GM12878 (cell line): ENCODE measurements around the gene FOXB1. TPM values are rescaled to one million over a fixed set of nuclear protein-coding genes. Genes with fewer than 3 reads are reported as not detected.

Source experiments
- ATAC-seq: fragments of 200-7000 bp; cut with Tn5 transposase; 3 replicates; pipeline ENCODE4 v1.9.1; 2020; ENCODE audit warnings: mild to moderate bottlenecking, moderate library complexity
- BruUV-seq: library from RNA; stranded (reverse); fragments of 400-500 nt; replicated peaks from 2 replicates; lab custom pipeline; 2021; lab: Mats Ljungman, UMichigan
- CTCF ChIA-PET: fragments of 300-600 bp; sonication (Branson Sonifier 250); formaldehyde crosslinking; extraction: SDS; loops from one replicate; lab custom pipeline; 2021; ENCODE audit warnings: inconsistent platforms; lab: Yijun Ruan, JAX
- POLR2A ChIA-PET: fragments of 350-600 bp; formaldehyde crosslinking; extraction: SDS; loops from one replicate; lab custom pipeline; 2021; ENCODE audit warnings: inconsistent platforms; lab: Charles Lee
- RAD21 ChIA-PET: fragments of 300-600 bp; sonication (Branson Sonifier 250); formaldehyde crosslinking; loops from one replicate; lab custom pipeline; 2023; ENCODE audit warnings: antibody characterized with exemption; ENCODE audit not compliant: unreplicated experiment; lab: Charles Lee
- SMC1A ChIA-PET: fragments of 300-600 bp; sonication (Branson Sonifier 250); formaldehyde crosslinking; loops from one replicate; lab custom pipeline; 2023; ENCODE audit not compliant: unreplicated experiment, uncharacterized antibody; lab: Charles Lee
- DNase-seq: peaks from one replicate; pipeline ENCODE4 v3.0.0-alpha.2; 2011; ENCODE audit warnings: low read depth, low spot score
- FAIRE-seq: peaks from 3 replicates; lab custom pipeline; 2011; peaks lifted over from hg19 to GRCh38; lab: Jason Lieb, UNC
- H2AFZ ChIP-seq: 2 replicates; pipeline ENCODE4 v1.6.0; 2011; ENCODE audit warnings: low read depth, low read length, control low read depth; ENCODE audit not compliant: control insufficient read depth
- H3K27ac ChIP-seq: 2 replicates; pipeline ENCODE4 v1.5.1; 2011; ENCODE audit warnings: control low read depth; ENCODE audit not compliant: control insufficient read depth, insufficient read depth
- H3K27me3 ChIP-seq, 2 experiments: replicated peaks in 1 of 2; 2 replicates each; pipeline versions ENCODE4 v1.6.0 to v1.6.1; 2011; ENCODE audit warnings: low read length in 1 of 2; ENCODE audit not compliant: control insufficient read depth in 2 of 2, insufficient read depth in 2 of 2
- H3K36me3 ChIP-seq, 2 experiments: 2 replicates each; pipeline ENCODE4 v1.5.1; 2011; ENCODE audit warnings: low read length in 1 of 2; ENCODE audit not compliant: control insufficient read depth in 2 of 2, insufficient read depth in 2 of 2
- H3K4me1 ChIP-seq: 2 replicates; pipeline ENCODE4 v1.6.1; 2011; ENCODE audit warnings: mild to moderate bottlenecking, low read length, moderate library complexity, mixed read lengths; ENCODE audit not compliant: control insufficient read depth, insufficient read depth
- H3K4me2 ChIP-seq: 2 replicates; pipeline ENCODE4 v1.6.0; 2011; ENCODE audit warnings: control low read depth; ENCODE audit not compliant: control insufficient read depth, insufficient read depth
- H3K4me3 ChIP-seq: fragments of 200-600 bp; sonication (generic); 2 replicates; pipeline ENCODE4 v1.5.1; 2016
- H3K79me2 ChIP-seq: 2 replicates; pipeline ENCODE4 v1.6.0; 2011; ENCODE audit warnings: low read length; ENCODE audit not compliant: control insufficient read depth, insufficient read depth
- H3K9ac ChIP-seq: 2 replicates; pipeline ENCODE4 v1.8.0; 2011; ENCODE audit warnings: low read length, control low read depth, mixed read lengths; ENCODE audit not compliant: control insufficient read depth, insufficient read depth
- H3K9me3 ChIP-seq: replicated peaks from 3 replicates; pipeline ENCODE4 v1.5.1; 2011; ENCODE audit warnings: mild to moderate bottlenecking, low read length; ENCODE audit not compliant: control insufficient read depth, insufficient read depth
- H4K20me1 ChIP-seq: 2 replicates; pipeline ENCODE4 v1.6.0; 2011; ENCODE audit not compliant: control insufficient read depth, insufficient read depth
- ASH2L ChIP-seq: fragments of 300-600, 200-600 bp; sonication (generic); IDR thresholded peaks from 2 replicates; pipeline ENCODE4 v1.6.1; 2017; ENCODE audit warnings: low read depth, mild to moderate bottlenecking, borderline replicate concordance
- EZH2 ChIP-seq: IDR thresholded peaks from 2 replicates; pipeline ENCODE4 v1.6.1; 2012; ENCODE audit warnings: low read depth, mild to moderate bottlenecking, control low read depth, inconsistent platforms, low read length, borderline replicate concordance; ENCODE audit not compliant: control insufficient read depth
- FOXK2 ChIP-seq: fragments of 450-650 bp; IDR thresholded peaks from 2 replicates; pipeline ENCODE4 v1.6.1; 2017; ENCODE audit warnings: mild to moderate bottlenecking, moderate library complexity
- NRF1 ChIP-seq: conservative IDR thresholded peaks from 2 replicates; pipeline ENCODE4 v1.6.1; 2011; ENCODE audit warnings: mild to moderate bottlenecking, low read depth, low read length, improper control_type of control experiment
- RB1 ChIP-seq: fragments of 450-650 bp; formaldehyde crosslinking; IDR thresholded peaks from 2 replicates; pipeline ENCODE4 v1.6.1; 2017; ENCODE audit warnings: mild to moderate bottlenecking, borderline replicate concordance
- RFX5 ChIP-seq: IDR thresholded peaks from 2 replicates; pipeline ENCODE4 v1.6.1; 2011; ENCODE audit warnings: low read depth, low read length, improper control_type of control experiment
- STAT3 ChIP-seq: IDR thresholded peaks from 2 replicates; pipeline ENCODE4 v1.6.1; 2011; ENCODE audit warnings: low read depth, low read length, improper control_type of control experiment
- WGBS: methylation state at CpG from one replicate; pipeline ENCODE4 v1.1.6; 2016; ENCODE audit warnings: low lambda C conversion rate; ENCODE audit not compliant: insufficient replicate concordance, insufficient coverage; ENCODE audit errors: missing lambda C conversion rate; 5-methylcytosine and 5-hydroxymethylcytosine counted together
- in situ Hi-C: fragments of 300-500 bp; cut with MboI; formaldehyde crosslinking; loops from 9 replicates; pipeline ENCODE4 v1.14.3; 2018; ENCODE audit warnings: mixed read lengths
- intact Hi-C: fragments of 100-400 bp; cut with micrococcal nuclease; formaldehyde crosslinking; loops from one replicate; pipeline ENCODE4 v1.14.2; 2022; ENCODE audit not compliant: unreplicated experiment
- polyA plus RNA-seq, 11 experiments: library from polyadenylated mRNA; depleted of rRNA in 4 of 11; unstranded in 6 of 11; stranded (reverse) in 5 of 11; fragments of >200 nt; fragmentation: Nextera tagmentation in 4 of 11; fragmentation: Illumina TruSeq in 1 of 11; extraction: Ambion mirVana in 4 of 11; extraction: Trizol in 1 of 11; gene quantifications; 1 replicate in 1 of 11; 2 replicates in 10 of 11; pipeline versions ENCODE4 v1.2.1 to v1.2.3, GENCODE V29; 2011 to 2016; ENCODE audit warnings: inconsistent platforms in 2 of 11, missing spikeins in 2 of 11, low read depth in 1 of 11
- total RNA-seq, 4 experiments: library from RNA; depleted of rRNA in 3 of 4; stranded (reverse); fragments of >200 nt in 3 of 4; fragmentation: Illumina TruSeq in 1 of 4; extraction: Trizol in 1 of 4; gene quantifications; 2 replicates each; pipeline versions ENCODE4 v1.2.1 to v1.2.3, GENCODE V29; 2013 to 2021
- TF ChIP-seq, protein P1 (sequence below): fragments of 450-650 bp; IDR thresholded peaks from 2 replicates; pipeline ENCODE4 v1.6.1; 2016; ENCODE audit warnings: mild to moderate bottlenecking, moderate library complexity, borderline replicate concordance
- TF ChIP-seq, protein P2 (sequence below): IDR thresholded peaks from 2 replicates; pipeline ENCODE4 v1.6.1; 2012; ENCODE audit warnings: low read depth, low read length, improper control_type of control experiment
- TF ChIP-seq, protein P3 (sequence below): fragments of 450-650 bp; formaldehyde crosslinking; IDR thresholded peaks from 2 replicates; pipeline ENCODE4 v1.4.0; 2020; ENCODE audit warnings: mild to moderate bottlenecking, moderate library complexity

The FOXB1 gene
- total and polyA plus RNA-seq, 10 of the 15 experiments (the other 5 are each of a cell fraction or from before 2014, with no cell fraction given): not detected

DNA sequence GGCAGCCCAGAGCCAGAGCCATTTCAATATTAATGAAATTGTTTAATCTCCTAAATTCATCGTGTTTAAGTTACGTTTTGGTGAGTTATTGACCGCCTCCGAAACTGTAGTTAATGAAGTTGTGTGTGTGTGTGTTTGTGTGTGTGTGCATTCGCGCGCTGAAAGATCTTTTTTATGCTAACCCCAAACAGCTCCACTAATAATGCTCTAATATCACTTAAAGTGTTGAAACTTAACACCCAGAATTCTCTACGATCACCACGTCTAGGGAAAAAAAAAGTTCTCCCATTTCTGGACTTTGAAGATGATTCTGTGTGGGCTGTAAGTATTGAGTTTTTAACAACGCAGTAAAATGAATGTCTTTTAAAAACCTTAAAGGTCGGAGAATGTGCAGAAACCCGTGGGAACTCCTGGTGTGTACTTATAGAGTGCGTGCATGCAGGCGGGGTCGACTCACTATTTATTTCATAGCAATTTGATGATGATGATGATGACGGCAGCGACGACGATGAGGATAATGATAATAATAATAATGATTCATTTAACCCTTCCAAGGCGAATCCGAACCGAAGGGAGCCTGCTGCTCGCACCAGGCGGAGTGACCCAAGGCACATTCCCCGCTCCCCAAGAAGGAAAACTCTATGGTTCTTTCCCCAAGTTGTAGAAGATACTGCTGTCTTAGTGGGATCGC, 1.4 kb upstream of the FOXB1 start:
- Histone ChIP-seq H3K4me3 (no peak overlapping the region), H3K27ac (no peak overlapping the region), H3K9ac (no peak overlapping the region)
- 56% methylated on average over 26 of the region's 26 CpGs for WGBS
- DNase-seq: no peak
- RAD21 ChIA-PET: no interaction called here
- in situ Hi-C loops: no loop called here
- ATAC-seq: no peak
- FAIRE-seq: no peak
- TF ChIP-seq, protein P1, sequence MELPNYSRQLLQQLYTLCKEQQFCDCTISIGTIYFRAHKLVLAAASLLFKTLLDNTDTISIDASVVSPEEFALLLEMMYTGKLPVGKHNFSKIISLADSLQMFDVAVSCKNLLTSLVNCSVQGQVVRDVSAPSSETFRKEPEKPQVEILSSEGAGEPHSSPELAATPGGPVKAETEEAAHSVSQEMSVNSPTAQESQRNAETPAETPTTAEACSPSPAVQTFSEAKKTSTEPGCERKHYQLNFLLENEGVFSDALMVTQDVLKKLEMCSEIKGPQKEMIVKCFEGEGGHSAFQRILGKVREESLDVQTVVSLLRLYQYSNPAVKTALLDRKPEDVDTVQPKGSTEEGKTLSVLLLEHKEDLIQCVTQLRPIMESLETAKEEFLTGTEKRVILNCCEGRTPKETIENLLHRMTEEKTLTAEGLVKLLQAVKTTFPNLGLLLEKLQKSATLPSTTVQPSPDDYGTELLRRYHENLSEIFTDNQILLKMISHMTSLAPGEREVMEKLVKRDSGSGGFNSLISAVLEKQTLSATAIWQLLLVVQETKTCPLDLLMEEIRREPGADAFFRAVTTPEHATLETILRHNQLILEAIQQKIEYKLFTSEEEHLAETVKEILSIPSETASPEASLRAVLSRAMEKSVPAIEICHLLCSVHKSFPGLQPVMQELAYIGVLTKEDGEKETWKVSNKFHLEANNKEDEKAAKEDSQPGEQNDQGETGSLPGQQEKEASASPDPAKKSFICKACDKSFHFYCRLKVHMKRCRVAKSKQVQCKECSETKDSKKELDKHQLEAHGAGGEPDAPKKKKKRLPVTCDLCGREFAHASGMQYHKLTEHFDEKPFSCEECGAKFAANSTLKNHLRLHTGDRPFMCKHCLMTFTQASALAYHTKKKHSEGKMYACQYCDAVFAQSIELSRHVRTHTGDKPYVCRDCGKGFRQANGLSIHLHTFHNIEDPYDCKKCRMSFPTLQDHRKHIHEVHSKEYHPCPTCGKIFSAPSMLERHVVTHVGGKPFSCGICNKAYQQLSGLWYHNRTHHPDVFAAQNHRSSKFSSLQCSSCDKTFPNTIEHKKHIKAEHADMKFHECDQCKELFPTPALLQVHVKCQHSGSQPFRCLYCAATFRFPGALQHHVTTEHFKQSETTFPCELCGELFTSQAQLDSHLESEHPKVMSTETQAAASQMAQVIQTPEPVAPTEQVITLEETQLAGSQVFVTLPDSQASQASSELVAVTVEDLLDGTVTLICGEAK: no peak
- TF ChIP-seq, protein P2, sequence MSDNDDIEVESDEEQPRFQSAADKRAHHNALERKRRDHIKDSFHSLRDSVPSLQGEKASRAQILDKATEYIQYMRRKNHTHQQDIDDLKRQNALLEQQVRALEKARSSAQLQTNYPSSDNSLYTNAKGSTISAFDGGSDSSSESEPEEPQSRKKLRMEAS: no peak
- TF ChIP-seq ASH2L (no peak), NRF1 (no peak), RB1 (no peak), EZH2 (no peak), FOXK2 (no peak), STAT3 (no peak), RFX5 (no peak)
- TF ChIP-seq, protein P3, sequence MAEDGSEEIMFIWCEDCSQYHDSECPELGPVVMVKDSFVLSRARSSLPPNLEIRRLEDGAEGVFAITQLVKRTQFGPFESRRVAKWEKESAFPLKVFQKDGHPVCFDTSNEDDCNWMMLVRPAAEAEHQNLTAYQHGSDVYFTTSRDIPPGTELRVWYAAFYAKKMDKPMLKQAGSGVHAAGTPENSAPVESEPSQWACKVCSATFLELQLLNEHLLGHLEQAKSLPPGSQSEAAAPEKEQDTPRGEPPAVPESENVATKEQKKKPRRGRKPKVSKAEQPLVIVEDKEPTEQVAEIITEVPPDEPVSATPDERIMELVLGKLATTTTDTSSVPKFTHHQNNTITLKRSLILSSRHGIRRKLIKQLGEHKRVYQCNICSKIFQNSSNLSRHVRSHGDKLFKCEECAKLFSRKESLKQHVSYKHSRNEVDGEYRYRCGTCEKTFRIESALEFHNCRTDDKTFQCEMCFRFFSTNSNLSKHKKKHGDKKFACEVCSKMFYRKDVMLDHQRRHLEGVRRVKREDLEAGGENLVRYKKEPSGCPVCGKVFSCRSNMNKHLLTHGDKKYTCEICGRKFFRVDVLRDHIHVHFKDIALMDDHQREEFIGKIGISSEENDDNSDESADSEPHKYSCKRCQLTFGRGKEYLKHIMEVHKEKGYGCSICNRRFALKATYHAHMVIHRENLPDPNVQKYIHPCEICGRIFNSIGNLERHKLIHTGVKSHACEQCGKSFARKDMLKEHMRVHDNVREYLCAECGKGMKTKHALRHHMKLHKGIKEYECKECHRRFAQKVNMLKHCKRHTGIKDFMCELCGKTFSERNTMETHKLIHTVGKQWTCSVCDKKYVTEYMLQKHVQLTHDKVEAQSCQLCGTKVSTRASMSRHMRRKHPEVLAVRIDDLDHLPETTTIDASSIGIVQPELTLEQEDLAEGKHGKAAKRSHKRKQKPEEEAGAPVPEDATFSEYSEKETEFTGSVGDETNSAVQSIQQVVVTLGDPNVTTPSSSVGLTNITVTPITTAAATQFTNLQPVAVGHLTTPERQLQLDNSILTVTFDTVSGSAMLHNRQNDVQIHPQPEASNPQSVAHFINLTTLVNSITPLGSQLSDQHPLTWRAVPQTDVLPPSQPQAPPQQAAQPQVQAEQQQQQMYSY (CRISPR knock-in tag): no peak
- TF ChIP-seq, all 136 proteins: peak for 0
- Histone ChIP-seq H4K20me1 (no peaks in the 10 kb centered on the region), H3K79me2 (no peaks in the 10 kb centered on the region), H3K4me2 (no peak overlapping the region), H3K27me3 (peaks cover 24 to 50% of the 10 kb centered on the region in 2 experiments), H2AFZ (no peak overlapping the region), H3K9me3 (peaks cover 8% of the 10 kb centered on the region; the same call in 2 of the 3 replicates), H3K36me3 (no peaks in the 10 kb centered on the region), H3K4me1 (no peaks in the 10 kb centered on the region; the same call in 1 of the 2 replicates)
- CTCF ChIA-PET: no interaction called here
- intact Hi-C loops: no loop called here
- POLR2A ChIA-PET: no interaction called here
- SMC1A ChIA-PET: interaction anchor here (0.6 kb wide), 1 partner anchor 177 kb away, joined by 3 read pairs; no protein-coding TSS in a partner anchor
- no TSS peak for BruUV-seq
